ENCODE measurements around the gene NCKAP5. TPM values are rescaled to one million over a fixed set of nuclear protein-coding genes. Genes with fewer than 3 reads are reported as not detected.

Gene NCKAP5
- total RNA-seq, 1 donor from 2014 or later: 7.7 TPM

- TF ChIP-seq CTCF (conservative IDR thresholded peaks at IDR 0.05): no peak
- H3K4me1 Mint-ChIP-seq (ENCODE audit: unreplicated experiment): no peaks in the 10 kb centered on the region
- no peak overlapping the region for H3K27ac Mint-ChIP-seq
- peaks cover 25% of the 10 kb centered on the region for H3K27me3 Mint-ChIP-seq
- H3K4me3 Mint-ChIP-seq: no peak overlapping the region
- no peak for DNase-seq (ENCODE audit: extremely low spot score, unreplicated experiment)
- H3K36me3 Mint-ChIP-seq: peaks cover 4% of the 10 kb centered on the region
- peaks cover 7% of the 10 kb centered on the region for H3K9me3 Mint-ChIP-seq
These were observed 189.9 kb downstream of the NCKAP5 start for GRCh38 chr2:133378386-133378785.

GRCh38 chr2:133377599-133377998, 190.7 kb downstream of the NCKAP5 start:
- H3K4me3 Mint-ChIP-seq: no peak overlapping the region
- no peak for TF ChIP-seq CTCF (conservative IDR thresholded peaks at IDR 0.05)
- H3K27ac Mint-ChIP-seq: no peak overlapping the region
- H3K27me3 Mint-ChIP-seq: peaks cover 28% of the 10 kb centered on the region
- H3K9me3 Mint-ChIP-seq: peaks cover 7% of the 10 kb centered on the region
- peaks cover 4% of the 10 kb centered on the region for H3K36me3 Mint-ChIP-seq
- no peaks in the 10 kb centered on the region for H3K4me1 Mint-ChIP-seq (ENCODE audit: unreplicated experiment)
- no peak for DNase-seq (ENCODE audit: extremely low spot score, unreplicated experiment)

DNA sequence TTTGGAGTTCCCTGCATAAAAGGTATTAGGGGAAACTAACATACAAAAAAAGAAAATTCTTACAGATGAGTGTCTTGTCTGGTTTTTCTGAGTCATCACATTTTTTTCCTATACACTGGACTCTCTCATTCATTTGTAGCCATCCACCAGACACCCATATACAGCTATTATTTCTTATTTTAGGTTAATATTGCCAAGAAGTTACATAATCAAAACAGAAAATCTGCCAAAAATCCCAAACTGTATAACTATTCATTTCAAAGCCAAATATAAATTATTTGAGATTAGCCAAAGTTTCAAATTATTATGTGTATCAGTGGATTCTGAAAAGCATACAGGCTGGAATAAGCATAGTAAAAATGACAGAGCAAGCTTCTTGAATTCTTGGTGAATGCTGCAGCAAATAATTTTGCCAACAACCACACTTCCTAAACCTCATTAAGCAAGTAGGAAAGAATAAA, 191.2 kb downstream of the NCKAP5 start:
- TF ChIP-seq CTCF (conservative IDR thresholded peaks at IDR 0.05): no peak

DNA sequence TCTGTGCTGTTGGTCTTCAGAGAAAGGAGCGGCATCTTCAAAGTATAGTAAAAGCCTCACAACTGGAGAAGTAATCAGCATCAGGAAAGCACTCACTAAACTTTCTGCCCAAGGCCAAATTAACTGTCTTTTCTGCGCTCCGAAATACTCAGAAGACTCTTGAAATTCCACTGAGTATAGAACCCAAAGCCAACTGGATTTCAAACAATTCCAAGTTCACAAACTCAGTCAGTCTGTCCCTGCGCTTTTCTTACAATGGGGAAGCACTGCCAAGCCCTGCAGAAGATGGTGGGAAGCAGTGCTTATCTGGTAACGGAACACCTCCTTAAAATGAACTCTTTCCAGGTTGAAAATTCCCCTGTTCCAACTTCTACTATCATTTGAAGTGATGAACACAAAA, 193.5 kb downstream of the NCKAP5 start:
- DNase-seq (ENCODE audit: extremely low spot score, unreplicated experiment): no peak
- Mint-ChIP-seq H3K9me3 (peaks cover 7% of the 10 kb centered on the region), H3K4me3 (no peak overlapping the region), H3K36me3 (peaks cover 4% of the 10 kb centered on the region), H3K27ac (no peak overlapping the region), H3K4me1 (ENCODE audit: unreplicated experiment) (peaks cover 5% of the 10 kb centered on the region), H3K27me3 (peaks cover 31% of the 10 kb centered on the region)
- no peak for TF ChIP-seq CTCF (conservative IDR thresholded peaks at IDR 0.05)

More for the DNA sequence above, 191.2 kb downstream of the NCKAP5 start:
- Mint-ChIP-seq H3K27me3 (peaks cover 30% of the 10 kb centered on the region), H3K27ac (no peak overlapping the region), H3K4me1 (ENCODE audit: unreplicated experiment) (no peaks in the 10 kb centered on the region), H3K36me3 (peaks cover 4% of the 10 kb centered on the region), H3K4me3 (no peak overlapping the region), H3K9me3 (peaks cover 7% of the 10 kb centered on the region)
- DNase-seq (ENCODE audit: extremely low spot score, unreplicated experiment): no peak

DNA sequence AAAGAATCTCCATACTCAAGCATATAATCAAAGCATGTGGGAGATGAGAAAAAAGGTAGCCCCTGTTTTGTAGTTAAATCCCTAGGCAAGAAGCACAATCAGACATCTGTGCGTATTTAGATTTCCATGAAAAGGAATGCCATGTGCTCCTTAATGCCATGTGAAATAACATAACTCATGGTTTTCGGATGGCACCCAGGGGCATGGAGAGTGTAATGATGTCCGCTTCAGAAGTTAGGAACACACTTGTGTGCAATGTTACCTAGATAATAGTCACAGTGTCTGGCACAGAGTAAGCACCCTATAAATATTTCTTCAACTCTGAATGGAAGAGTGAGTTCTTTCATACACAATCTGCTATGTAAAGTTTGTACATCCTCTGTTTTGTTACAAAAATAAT, 197.0 kb downstream of the NCKAP5 start:
- no peak overlapping the region for H3K27ac Mint-ChIP-seq
- H3K36me3 Mint-ChIP-seq: peaks cover 4% of the 10 kb centered on the region
- H3K9me3 Mint-ChIP-seq: peaks cover 7% of the 10 kb centered on the region
- DNase-seq (ENCODE audit: extremely low spot score, unreplicated experiment): no peak
- TF ChIP-seq CTCF (conservative IDR thresholded peaks at IDR 0.05): no peak
- H3K4me1 Mint-ChIP-seq (ENCODE audit: unreplicated experiment): peaks cover 14% of the 10 kb centered on the region
- no peak overlapping the region for H3K4me3 Mint-ChIP-seq
- peaks cover 33% of the 10 kb centered on the region for H3K27me3 Mint-ChIP-seq
